Endothelial cell of hepatic sinusoid (primary cell): ENCODE results near the gene PHOSPHO1.

Source experiments
- in situ Hi-C: cut with HindIII; loops from 2 replicates; pipeline ENCODE4 v1.10.0; 2017; ENCODE audit warnings: low sequenced_read_pairs

The PHOSPHO1 gene

GRCh38 chr17:49219987-49220386, 10.6 kb downstream of the PHOSPHO1 start:
- in situ Hi-C loops = no loop called here

GRCh38 chr17:49218941-49219913, 11.4 kb downstream of the PHOSPHO1 start:
- in situ Hi-C loops = no loop called here

GRCh38 chr17:49217651-49218413, 12.8 kb downstream of the PHOSPHO1 start:
- in situ Hi-C loops = no loop called here

DNA sequence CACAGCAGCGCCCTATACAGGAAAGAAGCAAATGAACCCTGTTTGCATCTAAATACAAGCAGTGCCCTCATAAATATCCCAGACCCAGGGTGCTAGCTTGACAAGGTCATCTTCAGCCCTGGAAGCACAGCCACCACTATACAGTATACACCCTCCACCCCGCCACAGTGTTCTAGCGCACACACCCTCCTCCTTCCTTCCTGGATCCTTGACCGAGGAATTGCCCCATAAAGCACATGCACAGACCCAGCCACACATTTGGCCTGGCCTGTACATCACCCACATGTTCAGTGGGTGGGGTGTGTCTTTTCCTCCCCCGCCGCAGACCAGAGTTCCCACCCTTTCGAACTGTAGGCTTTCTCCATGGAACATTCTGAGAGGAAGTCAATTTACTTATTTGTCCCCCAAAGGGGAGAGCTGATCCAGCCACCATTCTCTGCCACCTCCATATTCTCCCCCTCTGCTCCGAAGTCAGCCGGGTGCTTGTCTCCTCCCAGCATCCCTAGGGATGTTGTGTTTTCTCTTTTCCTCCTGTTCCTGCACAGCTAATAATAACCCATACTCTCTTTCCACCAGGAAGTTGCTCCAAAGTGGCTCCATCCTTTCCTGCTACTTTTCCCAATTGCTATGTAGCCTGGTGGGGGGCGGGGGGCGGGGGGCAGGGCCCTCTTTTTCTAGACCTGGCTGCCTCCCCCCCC, 13.5 kb downstream of the PHOSPHO1 start:
- in situ Hi-C loops = no loop called here

GRCh38 chr17:49216482-49216881, 14.1 kb downstream of the PHOSPHO1 start:
- in situ Hi-C loops = no loop called here

GRCh38 chr17:49214676-49215360, 15.8 kb downstream of the PHOSPHO1 start:
- in situ Hi-C loops = no loop called here

GRCh38 chr17:49213847-49214246, 16.7 kb downstream of the PHOSPHO1 start:
- in situ Hi-C loops = no loop called here

DNA sequence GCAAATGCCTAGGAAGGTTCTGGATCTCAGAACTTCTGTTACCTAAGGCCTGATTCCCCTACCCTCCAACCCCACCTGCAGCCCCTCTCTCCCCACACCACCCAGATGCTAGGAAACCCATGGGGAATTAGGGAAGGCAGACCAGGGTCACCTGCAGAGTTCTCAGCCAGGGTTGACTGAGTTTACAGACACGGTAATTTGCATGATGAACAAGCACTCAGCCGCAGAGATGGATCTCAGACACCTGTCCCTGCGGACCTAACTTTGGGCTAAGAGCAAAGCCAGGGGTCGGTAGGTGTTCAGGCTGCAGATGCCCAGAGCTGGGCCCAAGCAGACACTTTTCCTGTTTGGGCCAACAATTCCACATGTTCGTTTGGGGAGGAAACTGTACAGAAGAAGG, 17.2 kb downstream of the PHOSPHO1 start:
- in situ Hi-C loops = no loop called here

- in situ Hi-C loops = no loop called here
Observed at GRCh38 chr17:49210158-49211029, 20.2 kb downstream of the PHOSPHO1 start, which contains the start of the genes ABI3 and GNGT2. Gene ABI3 (plus strand): TSS chr17:49210707. CDS start chr17:49210725, 18 bp downstream. Gene GNGT2 (minus strand): TSS chr17:49210574. CDS start chr17:49207422, 3,152 bp downstream.

GRCh38 chr17:49209061-49209571, 21.5 kb downstream of the PHOSPHO1 start:
- in situ Hi-C loops = no loop called here

- in situ Hi-C loops = no loop called here
Observed at GRCh38 chr17:49204516-49204915, 26.1 kb downstream of the PHOSPHO1 start.

DNA sequence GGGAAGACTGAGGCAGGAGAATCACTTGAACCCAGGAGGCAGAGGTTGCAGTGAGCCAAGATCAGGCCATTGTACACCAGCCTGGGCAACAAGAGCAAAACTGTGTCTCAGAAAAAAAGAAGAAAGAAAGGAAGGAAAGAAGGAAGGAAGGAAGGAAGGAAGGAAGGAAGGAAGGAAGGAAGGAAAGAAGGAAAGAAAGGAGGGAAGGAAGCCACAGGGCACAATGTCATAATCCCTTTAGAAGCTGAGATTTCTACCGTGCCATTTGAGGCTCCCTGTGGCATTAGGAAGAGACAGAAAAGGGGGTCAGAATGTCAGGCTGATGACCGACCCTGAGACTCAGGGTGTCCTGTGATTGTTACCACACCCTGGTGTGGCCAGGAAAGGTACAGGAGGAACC, 26.8 kb downstream of the PHOSPHO1 start:
- in situ Hi-C loops = no loop called here

DNA sequence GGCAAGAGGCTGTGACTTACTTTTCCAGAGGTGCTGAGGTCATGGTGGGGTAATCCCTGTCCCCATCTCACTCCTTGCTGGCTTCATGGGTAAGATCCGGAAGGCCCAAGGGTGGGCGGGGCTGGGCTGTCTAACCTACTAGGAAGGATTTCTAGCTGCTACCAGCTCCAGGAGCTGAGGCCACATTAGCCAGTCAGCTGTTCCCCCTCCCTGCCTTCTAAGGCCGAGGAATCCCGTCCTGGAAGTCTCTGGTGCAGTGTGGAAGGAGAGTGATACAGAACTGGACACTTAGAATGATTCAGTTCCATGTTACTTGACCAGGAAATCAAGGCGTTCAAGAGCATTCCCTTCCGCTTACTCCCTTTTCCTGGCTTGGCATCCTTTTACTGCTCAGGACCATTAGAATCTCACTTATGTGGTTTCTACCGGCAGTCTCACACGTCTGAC, 29.1 kb downstream of the PHOSPHO1 start:
- in situ Hi-C loops = no loop called here

GRCh38 chr17:49200423-49201083, 30.0 kb downstream of the PHOSPHO1 start:
- in situ Hi-C loops = no loop called here

DNA sequence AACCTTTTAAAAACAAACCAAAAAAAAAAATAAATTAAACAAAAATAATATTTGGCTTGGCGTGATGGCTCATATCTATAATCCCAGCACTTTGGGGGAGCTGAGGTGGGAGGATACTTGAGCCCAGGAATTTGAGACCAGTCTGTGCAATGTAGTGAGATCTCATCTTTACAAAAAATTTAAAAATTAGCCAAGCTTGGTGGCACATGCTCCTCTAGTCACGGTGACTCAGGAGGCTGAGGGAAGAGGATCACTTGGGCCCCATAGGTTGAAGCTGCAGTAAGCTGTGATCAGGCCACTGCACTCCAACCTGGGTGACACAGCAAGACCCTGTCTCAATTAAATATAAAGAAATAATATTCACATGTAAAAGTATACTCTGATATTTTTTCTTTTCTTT, 32.4 kb downstream of the PHOSPHO1 start:
- in situ Hi-C loops = no loop called here

GRCh38 chr17:49197346-49197998, 33.1 kb downstream of the PHOSPHO1 start:
- in situ Hi-C loops = no loop called here

GRCh38 chr17:49196520-49196919, 34.1 kb downstream of the PHOSPHO1 start:
- in situ Hi-C loops = no loop called here

- in situ Hi-C loops = no loop called here
Observed at GRCh38 chr17:49195751-49196150, 34.8 kb downstream of the PHOSPHO1 start.
